Muscle of arm (tissue), 12 donors: ENCODE measurements around the gene FAM241B. TPM values are rescaled to one million over a fixed set of nuclear protein-coding genes. Genes with fewer than 3 reads are reported as not detected.
A peak's percentile ranks its signal among the peaks of the same experiment; 100 is the strongest.

Experiments
- DNase-seq: peaks from one replicate; pipeline ENCODE4 v3.0.0-alpha.2; 2013
- polyA plus RNA-seq, 12 donors: library from polyadenylated mRNA; unstranded; fragments of 120-200 nt; gene quantifications; one replicate each; pipeline ENCODE4 v1.2.1, GENCODE V29; 2013; ENCODE audit not compliant: insufficient read length in 12 of 12

Gene FAM241B
- polyA plus RNA-seq, 12 donors: 0.25 to 0.83 (median 0.37) TPM; not detected in 3

DNA sequence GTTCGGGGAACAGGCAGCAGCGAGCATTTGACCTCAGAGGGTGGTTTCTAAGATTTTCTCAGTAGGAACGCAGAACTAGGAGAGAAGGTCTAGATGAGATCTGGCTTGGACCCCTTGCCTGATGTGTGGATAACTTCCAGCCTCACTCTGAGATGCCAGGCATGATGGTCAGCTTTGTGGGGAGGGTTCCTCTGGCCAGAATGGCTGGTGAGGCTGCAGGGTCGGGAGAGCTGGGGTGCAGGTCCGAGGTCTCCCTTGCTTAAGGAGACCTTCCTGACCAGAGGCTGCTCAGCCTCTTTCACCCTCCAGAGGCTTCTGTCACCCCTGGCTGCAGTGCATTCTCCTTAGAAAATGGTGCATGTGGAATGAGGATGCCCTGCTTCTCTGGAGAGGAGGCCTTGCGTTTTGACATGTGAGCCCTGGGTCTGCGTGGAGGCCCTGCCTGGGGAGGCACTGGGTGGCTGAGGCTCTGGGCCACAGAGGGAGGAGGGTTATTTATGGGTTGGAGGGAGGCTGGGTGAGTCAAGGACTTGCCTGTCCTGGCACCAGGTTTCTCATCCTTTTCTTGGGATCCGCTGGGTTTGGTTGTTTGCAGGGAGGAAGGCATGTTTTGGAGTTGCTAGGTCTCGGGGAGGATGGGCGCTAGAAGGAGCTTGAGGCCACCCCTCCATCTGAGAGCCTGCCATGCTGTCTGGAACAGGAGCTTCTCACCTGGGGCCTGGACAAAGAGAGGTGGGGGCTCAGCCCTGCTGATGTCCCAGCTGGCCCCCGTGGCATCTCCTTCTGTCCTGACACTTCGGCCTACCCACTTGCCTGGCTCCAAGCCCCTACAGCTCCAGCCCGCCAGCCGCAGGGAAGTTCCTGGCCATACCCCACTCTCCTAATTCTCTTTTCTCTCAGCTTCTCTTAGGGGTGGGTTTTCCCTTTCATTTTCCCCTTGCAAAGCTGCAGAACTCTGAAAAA is 3.9 kb downstream of the FAM241B start:
- no peak for DNase-seq

DNA sequence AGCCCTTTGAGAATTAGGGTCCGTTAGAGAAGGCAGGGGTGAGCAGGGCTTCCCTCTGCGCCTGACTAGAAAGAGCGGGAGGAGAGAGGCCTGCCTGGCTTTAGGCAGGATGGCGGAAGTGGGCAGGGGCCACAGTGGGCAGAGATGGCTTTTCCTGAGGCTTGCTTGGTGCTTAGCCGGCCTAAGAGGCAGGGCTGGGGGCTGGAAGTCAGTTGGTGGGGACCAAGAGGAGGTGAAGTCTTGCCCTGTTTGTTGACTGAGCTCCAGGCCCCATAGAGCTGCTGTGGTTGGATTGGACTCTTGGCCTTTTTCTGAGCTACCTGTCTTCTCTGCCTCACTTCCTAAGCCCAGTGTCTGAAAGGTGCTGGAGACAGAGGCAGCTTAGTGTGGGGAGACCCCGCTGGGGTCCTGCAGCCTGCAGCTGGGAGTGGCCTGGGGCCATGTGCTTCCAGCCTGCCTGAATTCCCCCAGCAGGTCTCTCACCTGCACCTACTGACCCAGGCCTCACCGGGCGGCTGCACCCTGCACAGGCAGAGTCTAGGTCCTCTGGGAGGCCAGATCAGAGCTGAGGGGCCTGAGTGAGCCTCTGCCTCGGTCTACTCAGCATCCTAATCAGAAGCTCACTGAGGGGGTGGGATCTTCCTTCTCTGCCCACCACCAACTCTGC is 4.8 kb downstream of the FAM241B start:
- no peak for DNase-seq

DNA sequence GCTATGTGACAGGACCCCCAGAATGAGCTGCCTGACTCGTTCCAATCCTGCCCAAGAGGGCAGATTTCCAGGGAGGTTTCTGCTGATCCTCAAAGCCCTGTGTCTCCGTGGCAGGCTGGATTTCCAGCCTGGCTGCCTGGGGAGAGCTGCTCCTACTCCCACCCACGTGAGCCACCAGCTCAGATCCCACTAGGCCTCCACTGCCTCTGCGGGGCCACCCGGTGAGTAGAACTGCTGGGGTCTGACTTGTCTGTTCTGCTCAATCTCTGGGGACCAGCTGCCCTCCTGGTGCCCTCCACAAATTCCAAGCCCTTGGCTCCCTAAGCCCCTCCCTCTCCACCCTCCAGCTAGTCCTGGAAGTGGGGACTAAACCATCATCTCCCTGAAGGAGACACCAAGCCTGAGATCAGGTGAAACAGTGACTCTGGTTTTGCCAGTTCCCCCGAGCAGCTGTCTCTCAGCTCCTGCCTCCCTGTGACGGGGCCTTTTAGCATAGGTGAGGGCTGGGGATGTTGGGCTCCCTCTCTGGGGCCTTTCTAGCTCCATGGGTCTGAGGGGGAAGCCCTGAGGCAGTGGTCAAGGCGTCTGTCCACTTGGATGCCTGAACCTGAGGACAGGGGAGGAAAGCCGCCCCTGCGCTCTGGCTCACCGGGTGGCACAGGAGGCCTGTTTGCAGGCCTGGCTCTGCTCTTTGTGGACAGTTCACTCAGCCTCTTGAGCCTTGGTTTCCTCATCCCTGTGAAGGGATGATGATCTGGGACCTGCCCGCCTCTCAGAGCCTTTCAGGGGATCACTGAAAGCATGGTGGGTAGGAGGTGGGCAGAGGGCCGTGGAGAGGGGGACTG is 5.6 kb downstream of the FAM241B start:
- no peak for DNase-seq

DNA sequence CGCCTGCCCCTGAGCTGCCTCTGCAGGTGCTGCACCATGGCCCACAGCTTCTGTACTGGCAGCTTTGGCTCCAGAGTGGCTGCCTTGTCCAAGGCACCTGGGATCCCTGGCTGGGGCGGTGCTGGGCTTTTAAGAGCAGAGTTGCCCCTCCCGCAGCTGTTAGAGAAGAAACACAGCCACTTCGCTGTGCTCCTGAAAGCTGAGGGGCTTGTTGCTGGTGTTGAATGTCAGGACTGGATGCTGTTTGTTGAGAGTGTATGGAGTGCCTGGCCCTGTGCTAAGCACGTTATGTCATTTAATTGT is 6.2 kb downstream of the FAM241B start:
- DNase-seq: no peak

DNA sequence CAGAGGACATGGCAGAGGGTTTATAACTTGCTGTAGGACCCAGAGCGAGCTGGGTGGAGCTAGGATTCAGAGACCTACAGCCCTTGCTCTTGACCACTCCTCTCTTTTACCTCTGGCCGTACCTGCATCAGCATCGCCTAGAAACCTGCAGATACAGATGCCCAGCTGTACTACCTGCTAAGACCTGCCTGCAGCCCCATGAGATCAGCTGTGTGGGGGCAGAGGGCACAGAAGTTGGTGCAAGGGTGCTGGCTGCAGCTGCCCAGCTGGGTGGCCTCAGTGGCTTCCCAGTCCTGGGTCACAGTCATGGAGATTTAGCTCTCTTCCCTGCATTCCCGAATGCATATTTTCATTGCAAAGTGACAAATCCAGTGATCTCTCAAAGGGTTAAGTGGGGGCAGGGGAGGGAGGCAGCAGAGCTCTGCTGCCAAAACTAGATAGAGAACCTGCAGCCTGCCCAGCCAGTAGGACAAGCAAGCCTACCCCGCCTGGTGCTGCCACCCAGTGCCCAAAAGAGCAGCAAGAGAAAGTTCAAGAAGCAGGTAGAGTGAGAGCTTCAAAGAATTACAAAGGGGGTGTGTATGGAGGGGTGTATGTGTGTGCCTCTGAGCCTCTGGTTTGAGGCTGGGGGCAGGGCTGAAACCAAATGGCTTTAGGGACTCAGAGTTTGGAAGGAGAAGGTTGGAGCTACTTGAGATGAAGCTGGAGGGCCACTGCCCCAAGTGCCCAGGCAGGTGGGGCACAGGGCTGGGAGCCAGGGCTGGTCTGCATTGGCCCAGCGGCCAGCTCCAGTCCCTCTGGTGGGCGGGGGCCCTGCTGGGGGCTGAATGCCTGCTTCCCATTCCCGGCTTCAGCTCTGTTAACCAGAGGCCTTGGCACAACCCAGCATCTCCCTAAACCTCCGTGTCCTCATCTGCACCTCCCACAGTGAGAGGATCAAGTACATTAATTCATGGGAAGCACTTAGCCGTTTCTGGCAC is 6.9 kb downstream of the FAM241B start:
- DNase-seq: no peak

DNA sequence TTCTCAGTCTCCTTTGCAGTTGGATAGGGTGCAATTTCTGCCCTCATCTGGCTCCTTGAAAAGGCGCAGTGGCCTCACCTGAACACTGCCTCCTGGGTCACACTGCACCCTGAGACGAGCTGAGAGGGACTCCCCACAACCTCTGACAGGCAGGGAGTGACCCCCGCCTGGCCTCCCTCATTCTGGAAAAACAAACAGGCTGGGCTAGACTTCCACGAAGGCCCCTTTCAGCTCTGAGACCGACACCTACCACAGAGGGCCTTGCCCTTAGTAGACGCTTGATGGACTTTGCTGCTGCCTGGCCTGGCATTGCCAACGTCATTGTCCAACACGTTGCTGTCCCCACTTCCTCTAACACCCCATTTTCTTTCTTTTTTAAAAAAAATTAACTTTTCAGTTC is 8.6 kb downstream of the FAM241B start:
- no peak for DNase-seq

DNA sequence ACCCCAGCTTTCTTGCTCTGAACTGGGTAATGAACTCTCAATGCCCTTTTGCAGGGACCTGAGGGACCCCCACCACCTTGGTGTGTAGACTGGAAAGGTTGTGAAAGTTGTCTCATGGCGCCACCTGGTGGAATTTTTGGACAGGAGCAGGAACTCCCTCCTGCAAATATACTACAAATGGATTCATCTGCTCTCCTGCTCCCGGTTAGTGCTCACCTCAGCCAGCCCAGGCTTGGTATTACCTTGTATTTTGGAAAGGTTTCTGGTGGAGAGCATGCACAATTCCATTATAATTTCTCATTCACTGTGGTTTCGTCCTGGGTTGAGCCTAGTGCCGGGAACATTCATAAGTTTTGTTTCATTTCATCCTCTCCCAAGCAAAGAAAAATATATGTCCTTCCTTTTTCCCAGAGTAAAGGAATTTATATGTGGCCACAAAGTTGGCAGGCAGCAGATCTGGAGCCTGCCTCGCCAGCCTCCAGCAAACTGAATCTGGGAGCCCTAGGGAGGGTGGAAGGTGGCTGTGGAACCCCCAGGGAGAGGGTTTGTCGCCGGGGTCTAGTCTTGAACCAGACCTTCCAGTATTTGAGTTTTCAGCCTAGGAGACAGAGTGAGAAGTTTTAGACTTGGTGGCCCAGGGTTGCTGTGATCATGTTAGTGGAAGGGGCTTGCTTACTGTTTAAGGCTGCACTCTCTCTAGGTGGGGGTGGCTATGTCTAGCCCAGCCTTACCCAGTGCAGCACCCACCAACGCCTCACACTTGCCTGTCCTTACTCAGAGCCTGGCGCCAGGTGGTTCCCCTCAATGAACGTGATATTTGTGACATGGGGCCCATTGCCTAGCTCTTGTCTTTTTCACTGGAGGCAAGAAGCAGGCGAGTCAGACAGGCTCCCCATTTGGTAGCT is 9.5 kb downstream of the FAM241B start:
- DNase-seq: peak; percentile 56

DNA sequence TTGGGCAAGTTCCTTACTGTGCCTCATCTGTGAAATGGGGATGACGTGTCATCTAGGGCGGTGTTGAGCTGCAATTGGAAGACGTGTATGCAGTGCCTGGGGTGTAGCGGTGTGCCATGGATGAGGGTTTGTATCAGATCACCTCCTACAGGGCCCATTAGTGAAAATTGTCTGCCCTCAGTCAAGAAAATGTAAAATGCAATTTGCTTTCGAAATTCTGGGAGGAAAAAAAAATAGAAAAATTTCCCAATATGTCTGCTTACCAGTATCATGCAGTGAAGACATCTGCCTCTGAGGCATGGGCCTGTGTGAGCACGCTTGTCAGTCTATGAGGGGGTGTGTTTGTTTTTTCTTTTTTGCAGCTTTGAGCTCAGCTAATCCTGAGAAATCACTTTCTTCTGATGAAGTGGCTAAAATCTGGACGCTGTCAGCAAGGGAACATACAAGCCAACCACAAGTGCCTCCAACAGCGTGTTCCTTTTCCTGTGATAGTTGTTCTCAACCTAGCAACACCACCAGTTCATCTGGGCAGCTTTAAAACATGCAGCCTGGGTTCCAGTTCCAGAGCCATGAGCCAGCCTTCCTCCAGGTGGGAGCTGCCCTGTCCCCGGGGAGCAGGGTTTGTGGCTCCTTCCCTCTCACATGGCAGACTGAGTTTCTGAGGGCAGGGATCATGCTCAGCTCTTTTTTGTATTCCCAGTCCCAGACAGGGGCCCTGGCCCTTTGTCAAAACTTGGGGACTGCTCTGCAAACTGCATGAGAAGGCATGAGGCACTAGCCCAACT is 10.3 kb downstream of the FAM241B start:
- DNase-seq: no peak

DNA sequence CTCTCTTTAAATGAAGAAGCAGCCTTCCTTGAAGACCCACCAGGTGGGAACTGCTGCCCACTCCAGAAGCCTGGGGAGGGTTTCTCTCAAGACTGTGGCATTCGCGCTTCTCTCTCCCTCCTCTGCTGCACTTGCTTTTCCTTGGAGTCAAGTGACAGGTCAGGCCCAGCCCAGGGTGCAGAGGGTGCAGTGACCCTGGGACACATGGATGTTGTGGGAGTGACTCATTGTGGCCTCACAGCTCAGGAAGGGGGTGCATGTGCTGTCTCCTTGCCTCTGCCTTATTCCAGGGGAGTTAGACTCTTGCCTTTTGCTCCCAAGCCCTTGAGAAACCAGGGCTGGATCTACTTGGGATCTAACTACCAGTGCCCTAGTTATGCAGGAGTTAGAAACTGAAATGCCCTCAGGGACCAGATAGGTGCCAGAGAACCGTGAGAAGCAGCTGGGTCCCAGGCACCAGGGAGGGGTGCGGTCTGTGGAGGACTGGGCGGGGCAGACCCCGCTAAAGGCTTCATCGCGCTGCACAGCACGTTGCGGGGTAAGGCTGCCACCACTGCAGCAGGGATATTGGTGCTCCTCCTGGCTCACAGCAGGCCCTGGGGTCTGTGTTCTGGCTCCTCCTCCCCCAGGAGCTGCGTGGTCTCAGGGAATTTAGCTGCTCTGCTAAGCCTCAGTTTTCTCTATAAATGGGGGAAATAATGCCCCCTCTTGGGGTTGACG is 11.4 kb downstream of the FAM241B start:
- no peak for DNase-seq

DNA sequence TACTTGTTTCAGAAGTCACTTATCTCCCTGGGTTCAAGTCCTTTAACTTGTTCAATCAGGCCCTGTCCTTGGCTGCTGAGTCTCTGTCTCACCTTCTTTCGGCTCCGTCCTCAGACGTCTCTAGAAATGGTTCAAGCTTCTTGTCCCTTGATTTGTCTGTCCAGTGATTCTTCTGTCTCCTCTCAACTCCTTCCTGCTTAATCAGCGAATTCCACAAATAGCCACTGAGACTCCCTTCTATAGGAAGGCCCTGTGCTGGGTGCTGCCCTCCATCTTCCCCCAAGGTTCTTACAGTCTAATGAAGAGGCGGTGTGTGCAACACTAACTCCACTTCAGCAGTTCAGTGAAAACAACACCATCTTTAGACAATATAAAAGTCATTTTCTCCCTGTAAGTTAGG is 12.7 kb downstream of the FAM241B start:
- DNase-seq: no peak

DNA sequence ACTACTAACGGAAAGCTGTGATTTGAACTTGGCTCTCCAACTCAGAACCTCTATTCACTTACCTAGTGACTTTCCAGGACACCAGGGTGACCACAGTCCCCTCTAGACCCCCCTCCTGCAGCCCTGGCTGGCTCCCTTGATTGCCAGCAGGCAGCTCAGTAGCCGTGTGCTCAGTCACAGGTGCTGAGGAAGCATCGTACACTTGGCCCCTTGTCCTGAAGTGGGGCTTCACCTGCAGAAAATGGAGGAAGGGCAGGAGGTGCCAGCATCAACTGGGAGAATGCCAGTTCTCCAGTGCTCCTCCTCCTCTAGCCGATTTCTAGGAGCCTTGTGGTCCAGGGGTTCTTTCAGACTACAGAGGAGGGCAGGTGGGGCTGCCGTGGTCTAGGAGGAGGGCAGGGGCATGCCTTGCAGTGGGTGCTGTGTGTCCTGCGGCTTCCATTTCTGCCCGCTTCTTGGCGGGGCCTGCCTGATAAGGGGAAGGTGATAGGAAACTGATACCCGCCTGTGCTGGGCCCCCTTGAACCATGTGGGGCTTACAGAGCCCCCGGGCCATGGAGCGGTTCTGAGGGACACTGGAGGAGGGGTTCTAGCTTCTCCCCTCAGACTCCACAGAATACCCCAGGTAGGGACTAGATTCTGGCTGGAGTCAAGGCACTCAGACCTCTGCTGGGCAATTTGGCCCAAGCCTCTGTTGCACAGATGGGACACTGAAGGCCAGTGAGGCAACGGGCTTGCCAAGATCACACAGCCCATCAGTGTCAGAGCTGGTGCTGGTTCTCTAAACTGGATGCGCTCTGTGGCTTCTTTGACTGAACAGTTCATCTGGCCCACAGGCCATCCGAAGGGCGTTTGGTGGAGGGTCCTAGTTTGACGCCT is 14.0 kb downstream of the FAM241B start:
- no peak for DNase-seq

DNA sequence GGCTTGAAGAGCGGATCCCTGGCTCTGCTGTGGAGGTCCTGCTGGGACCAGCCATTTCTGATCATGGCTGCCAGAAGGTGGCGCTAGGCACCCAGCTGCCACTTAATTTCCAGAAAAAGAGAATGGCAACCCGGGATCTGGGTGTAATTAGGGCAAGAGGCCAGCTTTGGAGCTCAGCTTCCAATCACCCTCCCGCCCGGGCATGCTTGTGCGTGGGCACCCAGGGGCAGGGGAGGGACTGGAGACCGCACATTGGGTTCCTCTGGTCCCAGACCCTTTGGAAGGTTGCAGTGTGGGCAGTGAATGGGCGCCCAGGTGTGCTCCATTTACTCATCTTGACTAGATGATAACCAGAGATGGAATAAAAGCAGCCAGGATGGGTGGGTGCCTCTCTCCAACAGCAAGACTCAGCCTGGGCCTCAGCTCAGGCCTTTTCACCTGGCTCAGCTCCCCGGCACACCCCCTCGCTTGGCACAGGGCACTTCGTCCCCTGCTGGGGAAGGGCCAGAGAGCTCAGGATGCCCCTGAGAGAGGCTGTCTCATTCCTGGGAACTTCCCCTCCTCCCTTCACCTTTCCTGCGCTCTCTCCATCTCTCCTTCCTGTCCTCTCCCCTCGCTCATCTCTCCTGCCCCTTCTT is 14.7 kb downstream of the FAM241B start:
- peak; percentile 36 for DNase-seq

DNA sequence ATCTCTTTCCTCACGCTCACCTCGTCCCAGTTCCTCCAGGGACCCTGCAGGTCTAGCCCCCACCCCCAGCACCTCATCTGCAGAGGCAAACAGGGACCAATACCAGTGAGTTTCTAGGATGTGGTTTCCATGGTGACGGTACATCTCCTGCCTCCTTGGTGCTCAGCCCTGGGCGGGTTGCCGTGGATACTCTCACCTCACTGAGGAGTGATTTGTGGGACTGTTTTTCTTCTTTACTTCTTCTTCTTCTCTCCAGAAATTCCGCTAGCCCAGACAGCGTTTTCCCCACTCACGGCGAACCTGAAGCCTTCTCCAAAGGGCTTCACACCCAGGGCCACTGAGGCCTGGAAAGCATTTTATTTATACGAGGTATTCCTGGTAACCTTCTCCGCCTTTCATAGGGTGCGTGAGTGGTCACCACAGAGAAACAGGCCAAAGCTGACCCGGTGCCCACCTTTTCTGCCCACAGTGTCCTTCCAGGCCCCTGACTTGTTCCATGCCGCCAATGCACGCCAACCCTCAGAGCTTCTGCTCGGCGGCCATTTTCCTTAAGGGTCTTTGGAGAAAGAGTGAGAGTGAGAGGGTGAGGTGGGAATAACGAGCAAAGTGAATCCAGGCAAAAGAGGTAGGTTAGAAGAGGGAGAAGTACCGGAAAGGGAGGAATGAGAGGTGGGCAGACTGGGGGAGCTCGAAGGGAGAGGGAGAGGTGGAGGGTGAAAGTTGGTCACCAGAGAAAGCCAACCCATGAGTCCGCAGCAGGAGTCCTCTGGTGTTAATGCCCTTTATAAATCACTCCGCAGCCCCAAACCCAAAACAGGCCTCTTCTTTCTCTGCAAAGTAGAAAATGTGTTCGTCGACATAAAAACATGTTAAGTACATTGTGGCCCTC is 15.5 kb downstream of the FAM241B start:
- no peak for DNase-seq

DNA sequence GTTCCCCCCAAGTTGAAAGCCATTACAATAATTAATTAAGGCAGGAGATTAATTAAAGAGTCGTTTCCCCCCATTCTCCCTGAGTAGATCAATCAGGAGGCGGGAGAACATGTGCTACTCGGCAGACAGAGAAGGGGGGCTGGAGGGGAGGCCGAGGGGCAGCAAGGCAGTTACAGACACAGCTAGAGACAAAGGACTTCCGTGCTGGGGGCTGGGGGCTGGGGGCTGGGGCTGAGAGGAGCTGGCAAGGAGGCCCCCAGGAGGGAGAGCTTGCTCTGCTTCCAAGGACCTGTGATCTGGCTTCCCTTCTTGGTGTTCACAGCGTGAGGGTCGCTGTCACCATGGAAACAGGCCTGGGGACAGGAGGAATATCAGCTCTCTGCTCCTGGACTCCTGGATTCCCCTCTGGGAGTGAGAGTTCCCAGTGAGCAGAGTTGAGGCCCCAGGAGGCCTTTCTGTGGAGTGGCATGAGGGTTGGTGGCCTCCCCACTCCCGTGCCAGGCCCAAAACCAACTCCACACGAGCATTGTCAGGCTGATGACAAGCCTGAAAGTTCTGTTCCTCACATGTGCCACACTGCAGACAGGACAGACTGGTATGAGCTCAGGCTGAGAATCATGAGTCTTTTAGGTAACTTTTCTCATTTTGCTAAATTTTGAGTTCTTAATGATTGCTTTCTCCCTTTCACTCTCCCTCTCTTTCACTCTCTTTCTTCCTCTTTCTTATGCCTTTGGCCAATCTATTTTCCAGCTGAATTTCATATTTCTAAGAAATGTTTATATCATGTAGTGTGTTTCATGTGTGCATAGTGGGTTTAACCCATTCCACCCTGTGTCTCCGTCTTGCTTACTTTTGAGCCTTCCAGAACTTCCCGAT is 16.4 kb downstream of the FAM241B start:
- no peak for DNase-seq

DNA sequence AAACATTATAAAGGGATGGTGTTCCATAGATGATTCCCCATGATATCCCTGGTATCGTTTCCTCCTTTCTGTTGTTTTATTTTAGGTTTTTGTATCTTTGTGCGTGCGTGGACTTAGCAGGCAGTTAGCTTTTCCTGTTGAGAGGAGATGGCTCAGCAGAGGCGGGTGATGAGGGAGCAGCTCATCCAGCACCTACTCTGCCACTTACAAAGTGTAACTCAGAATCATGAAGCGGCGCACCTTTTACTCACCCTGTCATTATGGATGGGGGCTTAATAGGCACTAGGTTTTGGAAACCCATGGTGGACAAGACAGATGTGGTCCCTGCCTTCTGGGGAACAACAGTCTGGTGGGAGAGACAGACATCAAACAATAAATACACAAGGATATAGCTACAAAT is 17.1 kb downstream of the FAM241B start:
- no peak for DNase-seq
